Ramos (cell line): ENCODE results near the gene ALDH7A1.
"Not testable (repeated sequence)": the region's sequence is repeated elsewhere in the genome, so short reads cannot be mapped to it uniquely, and the experiment has no call there.

ENCODE experiments used
- in situ Hi-C: fragments of 300-500 bp; cut with MboI; formaldehyde crosslinking; loops from one replicate; pipeline ENCODE4 v1.14.3; 2022; ENCODE audit warnings: low sequenced_read_pairs; ENCODE audit not compliant: unreplicated experiment

The ALDH7A1 gene

GRCh38 chr5:126538579-126538978, 56.4 kb downstream of the ALDH7A1 start:
- in situ Hi-C loops: loop anchor here (5.0 kb wide), 1 partner anchor 206 kb away; no protein-coding TSS in a partner anchor

- in situ Hi-C loops: loop anchor here (5.0 kb wide), 1 partner anchor 205 kb away; no protein-coding TSS in a partner anchor
Measured at GRCh38 chr5:126536874-126537273, 58.1 kb downstream of the ALDH7A1 start.

DNA sequence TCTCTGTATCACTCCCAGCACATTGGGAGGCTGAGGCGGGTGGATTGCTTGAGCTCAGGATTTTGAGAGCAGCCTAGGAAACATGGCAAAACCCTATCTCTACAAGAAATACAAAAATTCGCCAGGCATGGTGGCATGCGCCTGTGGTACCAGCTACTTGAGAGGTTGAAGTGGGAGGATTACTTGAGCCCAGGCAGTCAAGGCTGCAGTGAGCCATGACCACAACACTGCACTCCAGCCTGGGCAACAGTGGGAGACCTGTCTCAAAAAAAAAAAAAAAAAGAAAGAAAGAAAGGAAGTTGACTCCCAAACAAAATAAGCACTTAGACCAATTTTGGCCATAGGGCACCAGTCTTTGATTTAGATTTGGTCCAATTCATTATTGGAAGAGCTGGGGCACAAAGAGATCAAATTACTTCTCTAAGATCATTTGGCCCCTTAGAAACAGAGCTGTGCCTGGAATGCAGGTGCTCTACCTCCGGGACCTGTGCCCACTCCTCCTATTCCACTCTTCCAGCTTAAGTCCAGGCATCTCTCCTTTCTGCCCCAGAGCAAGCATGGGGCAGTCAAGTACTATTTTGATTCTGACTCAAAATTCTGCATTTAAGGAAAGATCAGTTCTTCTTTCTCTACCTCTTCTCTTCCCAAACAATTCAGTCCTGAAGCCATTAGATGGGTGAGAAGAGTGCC, 59.0 kb downstream of the ALDH7A1 start:
- in situ Hi-C loops: loop anchor here (5.0 kb wide), 1 partner anchor 204 kb away; no protein-coding TSS in a partner anchor

DNA sequence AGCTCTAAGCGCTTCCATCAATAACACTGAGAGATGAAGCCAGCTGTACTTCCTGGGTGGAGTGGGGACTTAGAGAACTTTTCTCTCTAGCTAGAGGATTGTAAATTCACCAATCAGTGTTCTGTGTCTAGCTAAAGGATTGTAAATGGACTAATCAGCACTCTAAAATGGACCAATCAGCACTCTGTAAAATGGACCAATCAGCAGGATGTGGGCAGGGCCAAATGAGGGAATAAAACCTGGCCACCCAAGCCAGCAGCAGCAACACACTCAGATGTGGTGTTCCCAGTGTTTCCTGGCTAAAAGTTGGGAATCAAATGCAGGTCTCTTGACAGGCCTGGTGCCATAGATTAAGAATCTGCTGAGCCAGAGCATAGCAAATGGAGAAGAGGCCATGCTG, 60.5 kb downstream of the ALDH7A1 start:
- in situ Hi-C loops: no loop called here

GRCh38 chr5:126531543-126532120, 63.4 kb downstream of the ALDH7A1 start:
- in situ Hi-C loops: no loop called here

GRCh38 chr5:126527892-126528291, 67.1 kb downstream of the ALDH7A1 start:
- in situ Hi-C loops: no loop called here

GRCh38 chr5:126527158-126527557, 67.9 kb downstream of the ALDH7A1 start:
- in situ Hi-C loops: no loop called here

DNA sequence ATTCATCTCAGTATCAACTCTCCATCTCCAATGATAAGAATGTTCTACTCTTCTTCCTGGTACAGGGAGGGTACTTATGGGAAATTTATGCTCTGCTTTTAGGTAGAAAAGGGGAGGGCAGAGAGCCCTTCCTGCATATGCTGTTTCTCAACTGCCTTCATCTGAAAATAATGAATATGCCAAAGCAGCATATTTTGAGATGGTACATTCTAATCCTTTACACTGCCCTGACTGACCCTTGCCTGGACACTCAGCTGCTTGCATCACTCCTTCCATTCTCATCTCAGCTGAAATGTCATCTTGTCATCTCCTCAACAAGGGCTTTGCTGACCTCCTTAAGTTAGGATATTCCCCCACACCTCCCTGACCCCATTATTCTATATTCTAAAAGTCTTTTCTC, 68.5 kb downstream of the ALDH7A1 start:
- in situ Hi-C loops: no loop called here

DNA sequence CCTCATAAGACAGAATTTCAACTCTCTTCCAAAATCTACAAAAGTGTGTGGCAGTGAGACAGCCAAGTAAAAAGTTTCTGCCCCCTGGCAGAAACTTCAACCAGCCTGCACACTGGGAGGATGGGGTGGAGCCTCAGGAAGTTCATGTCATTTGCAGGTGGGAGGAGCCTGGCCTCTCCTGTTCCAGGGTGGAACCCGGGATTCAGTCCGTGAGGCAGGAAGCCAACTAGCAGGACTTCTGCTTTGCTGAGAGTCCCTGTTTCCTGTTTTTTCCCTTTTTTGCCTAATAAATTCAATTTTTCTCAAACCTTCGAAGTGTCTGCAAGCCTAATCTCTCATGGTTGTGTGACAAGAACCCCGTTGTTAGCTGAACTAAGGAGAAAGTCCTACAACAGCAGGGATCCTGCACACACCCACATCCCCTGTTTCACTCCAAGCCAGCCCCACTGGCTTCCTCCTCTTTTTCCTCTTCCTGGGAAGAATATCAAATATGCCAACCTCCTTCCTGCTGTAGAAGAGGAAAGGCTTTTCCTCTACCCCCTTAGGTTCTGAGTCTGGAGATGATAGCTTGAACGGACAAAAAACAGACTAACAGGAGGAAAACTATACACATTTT, 69.3 kb downstream of the ALDH7A1 start:
- in situ Hi-C loops: no loop called here

DNA sequence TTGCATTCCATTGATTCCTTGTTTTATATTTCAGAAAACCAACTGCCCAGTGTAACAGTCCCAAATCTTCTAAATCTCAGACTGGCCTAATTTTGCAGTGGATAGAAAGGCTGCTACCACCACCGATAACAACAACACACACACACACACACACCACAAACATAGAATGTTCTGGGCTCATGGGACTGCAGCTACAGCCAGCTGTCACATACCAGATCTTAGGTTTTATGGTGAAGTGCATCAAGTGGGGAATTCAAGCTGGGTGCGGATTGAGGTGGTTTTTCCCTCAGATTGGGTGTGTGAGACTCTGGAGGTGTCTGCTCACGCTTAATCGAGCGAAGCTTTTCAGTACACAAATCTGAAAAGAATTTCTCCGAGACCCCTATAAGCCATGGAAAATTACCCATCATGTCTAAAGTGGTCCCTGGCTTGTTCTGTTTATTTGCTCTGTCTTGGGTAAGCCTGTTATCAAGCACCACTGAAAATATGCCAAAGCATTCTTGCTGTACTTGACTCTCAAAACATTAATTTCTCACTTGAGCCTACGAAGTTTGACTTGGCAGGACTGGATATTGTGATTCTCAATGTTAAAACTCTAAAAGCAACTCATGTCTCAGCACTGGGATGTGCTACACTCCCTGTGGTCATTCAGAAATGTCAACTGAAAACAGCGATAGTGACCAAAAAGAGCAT, 71.1 kb downstream of the ALDH7A1 start:
- in situ Hi-C loops: no loop called here

DNA sequence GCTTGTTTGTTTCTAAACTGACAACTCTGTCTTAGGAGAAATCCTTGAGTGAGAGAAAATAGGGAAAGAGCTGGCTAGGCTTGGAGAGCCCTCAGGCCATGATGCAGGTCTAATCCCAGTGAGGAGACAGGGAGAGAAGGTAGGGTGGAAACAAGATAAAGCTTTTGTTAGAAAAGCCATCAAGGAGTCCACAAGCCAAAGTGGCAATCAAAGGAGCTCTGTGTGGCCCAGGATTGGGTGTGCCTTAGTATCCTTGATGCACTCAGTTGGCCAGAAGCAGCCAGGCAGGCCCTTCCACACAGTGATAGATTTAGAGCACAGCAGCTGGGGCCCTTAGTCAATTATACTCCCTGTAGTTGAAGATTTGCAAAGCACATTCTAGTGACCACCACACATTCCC, 73.9 kb downstream of the ALDH7A1 start:
- in situ Hi-C loops: no loop called here

DNA sequence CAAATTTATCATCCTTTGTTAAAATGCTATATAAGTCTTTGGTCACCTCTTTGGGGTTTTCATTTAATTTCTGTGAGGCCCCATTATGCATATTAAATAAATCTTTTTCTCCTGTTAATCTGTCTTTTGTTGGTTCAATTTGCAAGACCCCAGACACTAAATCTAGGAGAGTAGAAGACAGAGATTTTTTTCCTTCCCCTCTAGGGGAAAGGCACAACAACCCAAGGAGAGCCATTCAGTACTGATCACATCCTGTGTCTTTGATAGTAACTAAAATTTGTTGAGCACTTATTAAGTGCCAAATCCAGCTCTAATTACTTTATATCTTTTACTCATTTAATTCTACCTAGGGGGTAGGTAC, 74.4 kb downstream of the ALDH7A1 start:
- in situ Hi-C loops: no loop called here

GRCh38 chr5:126519637-126520592, 75.1 kb downstream of the ALDH7A1 start:
- in situ Hi-C loops: no loop called here

DNA sequence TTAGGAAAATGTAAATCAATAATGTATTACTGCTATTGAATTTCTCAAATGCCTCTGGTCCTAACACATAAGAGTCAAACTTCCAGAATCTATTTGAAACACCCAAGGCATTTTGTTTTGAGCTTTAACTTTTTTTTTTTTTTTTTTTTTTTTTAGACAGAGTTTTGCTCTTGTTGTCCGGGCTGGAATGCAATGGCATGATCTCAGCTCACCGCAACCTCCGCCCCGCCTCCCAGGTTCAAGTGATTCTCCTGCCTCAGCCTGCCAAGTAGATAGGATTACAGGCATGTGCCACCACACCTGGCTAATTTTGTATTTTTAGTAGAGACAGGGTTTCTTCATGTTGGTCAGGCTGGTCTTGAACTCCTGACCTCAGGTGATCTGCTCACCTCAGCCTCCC, 75.8 kb downstream of the ALDH7A1 start:
- in situ Hi-C loops: not testable (repeated sequence)

- in situ Hi-C loops: no loop called here
Measured at GRCh38 chr5:126516852-126517251, 78.2 kb downstream of the ALDH7A1 start.

DNA sequence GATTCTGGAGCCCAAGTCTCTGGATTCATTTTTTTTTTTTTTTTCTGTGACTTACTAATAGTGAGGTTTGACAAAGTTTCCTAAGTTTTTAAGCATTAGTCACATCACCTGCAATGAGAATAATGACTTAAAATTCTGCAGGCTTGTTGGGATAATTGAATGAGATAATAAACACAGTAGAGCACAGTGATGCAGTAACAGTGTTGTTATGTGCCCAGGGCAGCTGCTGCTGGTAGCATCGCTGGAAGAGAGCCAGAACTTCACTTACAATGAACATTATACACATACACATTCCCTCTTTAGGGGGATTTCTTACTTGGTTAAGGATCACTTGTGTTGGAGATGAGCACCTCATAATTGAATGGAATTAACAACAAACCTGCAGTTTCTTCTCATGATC, 78.9 kb downstream of the ALDH7A1 start:
- in situ Hi-C loops: no loop called here

GRCh38 chr5:126515337-126515736, 79.7 kb downstream of the ALDH7A1 start:
- in situ Hi-C loops: no loop called here

GRCh38 chr5:126514558-126515141, 80.4 kb downstream of the ALDH7A1 start:
- in situ Hi-C loops: no loop called here

GRCh38 chr5:126514131-126514557, 80.9 kb downstream of the ALDH7A1 start:
- in situ Hi-C loops: no loop called here

DNA sequence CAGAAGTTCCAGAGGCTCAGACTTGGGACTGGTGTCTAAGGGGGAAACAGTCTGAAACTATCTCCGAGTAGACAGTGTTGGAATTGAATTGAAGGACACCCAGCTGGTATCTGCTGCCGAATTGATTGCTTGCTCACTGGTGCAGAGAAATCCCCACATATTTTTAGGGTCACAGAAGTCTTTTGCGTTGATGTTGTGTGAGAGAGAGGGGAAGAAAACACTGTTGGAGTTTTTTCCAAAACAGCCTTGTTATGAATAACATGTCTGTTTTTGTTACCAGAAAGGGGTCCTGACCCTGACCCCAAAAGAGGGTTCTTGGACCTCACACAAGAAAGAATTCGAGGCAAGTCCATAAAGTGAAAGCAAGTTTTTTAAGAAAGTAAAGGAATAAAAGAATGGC, 81.3 kb downstream of the ALDH7A1 start:
- in situ Hi-C loops: no loop called here
